HG03565 (cell line): ENCODE results near the gene SLC6A4.

Experiments used
- ATAC-seq: cut with Tn5 transposase; IDR thresholded peaks from one replicate; pipeline ENCODE4 v1.9.1; 2021; ENCODE audit warnings: mild to moderate bottlenecking, moderate library complexity; ENCODE audit not compliant: unreplicated experiment

The SLC6A4 gene

DNA sequence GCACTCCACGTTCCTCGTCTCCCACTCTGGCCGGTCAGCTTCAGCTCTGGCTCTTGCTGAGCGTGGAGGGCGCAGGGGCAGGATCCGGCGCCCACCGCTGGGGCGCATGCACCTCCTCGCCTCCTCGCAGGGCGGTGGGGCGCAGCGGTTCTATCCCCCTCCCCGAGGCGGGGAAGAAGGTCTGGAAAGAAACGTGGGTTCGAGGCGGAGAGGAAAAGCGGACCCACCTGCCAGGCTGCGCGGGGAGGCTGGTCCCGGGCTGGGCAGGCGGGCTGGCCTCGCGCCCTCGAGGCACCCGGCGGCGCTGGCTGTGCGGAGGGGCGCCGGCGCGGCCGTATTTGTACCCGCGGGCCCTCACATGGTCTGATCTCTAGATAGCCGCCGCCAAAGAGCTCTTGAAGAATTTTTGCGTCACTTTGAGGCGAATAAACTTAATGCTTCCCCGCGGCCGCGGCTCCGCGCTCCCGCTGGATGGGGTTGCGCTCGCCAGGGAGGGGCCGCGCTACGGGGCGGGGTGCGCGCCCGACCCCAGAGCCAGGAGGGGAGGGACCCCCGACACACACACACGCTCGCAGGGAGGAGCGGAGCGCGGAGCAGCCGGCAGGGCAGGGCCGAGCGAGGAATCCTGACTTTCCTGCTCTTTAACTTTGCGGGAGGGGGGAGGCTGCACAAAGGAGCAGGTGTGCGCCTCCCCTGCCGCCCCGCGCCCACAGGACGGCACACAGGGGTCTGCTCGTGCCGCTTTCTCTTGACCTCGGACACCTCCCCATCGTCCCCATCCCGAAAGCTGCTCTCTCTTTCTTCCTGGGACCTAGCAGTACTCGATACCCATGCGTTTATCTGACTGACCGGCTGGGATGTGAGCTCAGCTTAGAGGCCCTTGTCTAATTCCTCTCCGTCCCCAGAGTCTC lies at the start of gene SLC6A4:
SLC6A4 (minus strand) TSS at position 312 of the 911 bp plus-strand sequence. CDS start 13,739 bp downstream, outside the sequence.
- ATAC-seq: no peak

DNA sequence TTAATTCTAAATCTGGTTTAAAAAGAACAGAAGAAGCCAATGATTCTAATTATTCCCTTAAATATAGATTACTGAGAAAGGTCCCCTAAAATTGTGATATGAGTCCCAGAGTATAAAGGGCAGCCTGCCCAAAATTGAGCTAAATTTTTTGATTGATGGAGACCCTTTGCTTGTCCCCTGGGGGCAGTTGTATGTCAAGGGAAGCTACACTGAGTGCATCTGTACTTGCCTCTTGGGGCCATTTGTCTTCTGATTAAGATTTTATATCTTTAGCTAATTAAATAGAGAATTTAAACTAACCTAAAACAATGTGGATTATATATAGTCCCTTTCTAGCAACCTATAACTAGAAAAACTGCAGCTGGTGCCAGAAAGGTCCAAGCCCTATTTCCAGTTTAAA lies 43.7 kb upstream of the SLC6A4 start:
- no peak for ATAC-seq

DNA sequence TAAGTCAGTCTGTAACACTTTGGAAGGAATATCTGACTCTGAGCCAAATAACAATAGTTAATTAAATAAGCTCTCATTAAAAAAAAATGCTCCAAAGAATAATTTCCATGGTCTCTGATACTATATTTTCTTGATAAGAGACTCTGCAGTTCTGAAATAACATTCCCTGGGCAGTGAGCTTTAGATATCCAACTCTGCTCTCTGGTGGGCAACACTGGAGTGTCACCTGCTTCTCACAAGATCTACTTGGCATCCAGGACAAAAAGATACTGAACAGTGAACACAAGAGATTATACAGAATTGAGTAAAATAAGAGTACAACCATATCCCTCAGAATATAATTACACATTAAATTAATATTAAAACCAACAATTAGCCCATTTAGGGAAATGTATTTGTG lies 42.5 kb upstream of the SLC6A4 start:
- no peak for ATAC-seq

DNA sequence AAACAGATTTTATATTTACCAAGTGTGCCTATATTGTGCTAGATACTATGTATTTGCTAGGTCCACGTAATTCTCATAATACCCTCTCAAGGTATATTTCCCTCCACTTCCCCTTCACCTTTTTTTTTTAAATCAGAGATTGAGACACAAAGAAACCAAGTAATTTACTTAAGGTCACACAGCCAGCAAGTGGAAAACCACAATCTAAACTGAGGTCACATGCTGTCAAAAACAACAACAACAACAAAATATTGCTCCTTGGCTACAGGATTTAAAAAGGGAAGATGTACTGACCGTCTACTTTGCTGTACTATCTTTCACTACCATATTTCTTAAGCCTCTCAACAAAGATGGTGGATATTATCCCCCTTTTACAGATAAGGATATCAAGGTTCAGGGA lies 40.4 kb upstream of the SLC6A4 start:
- no peak for ATAC-seq

DNA sequence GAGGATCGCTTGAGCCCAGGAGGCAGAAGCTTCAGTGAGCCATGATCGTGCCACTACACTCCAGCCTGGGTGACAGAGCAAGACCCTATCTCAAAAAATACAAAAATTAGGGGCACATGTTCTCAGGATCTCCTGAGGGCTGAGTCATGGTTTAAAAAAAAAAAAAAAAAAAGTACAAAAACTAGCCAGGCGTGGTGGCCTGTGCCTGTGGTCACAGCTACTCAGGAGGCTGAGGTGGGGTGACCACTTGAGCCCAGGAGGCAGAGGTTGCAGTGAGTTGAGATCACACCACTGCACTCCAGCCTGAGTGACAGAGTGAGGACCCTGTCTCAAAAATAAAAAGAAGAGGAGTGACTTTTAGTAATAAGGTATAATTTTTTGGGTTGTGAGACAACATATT lies 39.4 kb upstream of the SLC6A4 start:
- ATAC-seq: no peak

DNA sequence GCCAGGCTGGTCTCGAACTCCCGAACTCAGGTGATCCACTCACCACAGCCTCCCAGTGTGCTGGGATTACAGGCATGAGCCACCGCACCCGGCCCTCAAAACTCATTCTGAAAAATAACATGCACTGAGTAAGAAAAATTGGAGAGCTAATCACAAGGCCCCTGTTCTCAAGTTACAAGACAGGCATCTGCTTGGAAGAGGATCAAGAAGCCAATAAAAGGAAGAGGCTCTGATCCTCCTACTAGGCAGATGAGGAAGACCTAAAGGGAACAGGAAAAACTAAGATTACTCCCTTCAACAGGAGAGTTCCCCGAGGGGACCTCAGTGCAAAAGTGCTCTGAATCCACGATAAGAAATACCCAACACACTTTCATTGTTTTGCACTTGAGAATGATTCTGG lies 37.9 kb upstream of the SLC6A4 start:
- no peak for ATAC-seq

DNA sequence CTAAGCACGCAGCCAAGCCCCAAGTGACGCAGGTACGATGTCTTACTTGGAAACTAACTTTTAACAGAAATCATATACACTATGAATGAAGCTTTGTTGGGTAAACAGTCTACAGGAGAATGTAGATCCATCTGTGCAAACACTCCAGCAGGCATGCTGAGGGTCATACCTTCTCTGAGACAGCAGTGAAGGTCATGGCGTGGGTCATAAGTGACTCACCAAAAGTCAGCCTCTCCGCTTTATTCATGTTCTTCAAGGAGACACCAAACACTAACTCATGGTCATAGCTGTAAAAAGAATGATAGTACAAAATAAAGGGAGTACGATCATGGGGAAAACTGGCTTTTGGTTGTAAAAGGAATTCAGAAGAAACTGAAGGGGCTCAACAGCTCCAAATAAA lies 35.6 kb upstream of the SLC6A4 start:
- ATAC-seq: no peak

DNA sequence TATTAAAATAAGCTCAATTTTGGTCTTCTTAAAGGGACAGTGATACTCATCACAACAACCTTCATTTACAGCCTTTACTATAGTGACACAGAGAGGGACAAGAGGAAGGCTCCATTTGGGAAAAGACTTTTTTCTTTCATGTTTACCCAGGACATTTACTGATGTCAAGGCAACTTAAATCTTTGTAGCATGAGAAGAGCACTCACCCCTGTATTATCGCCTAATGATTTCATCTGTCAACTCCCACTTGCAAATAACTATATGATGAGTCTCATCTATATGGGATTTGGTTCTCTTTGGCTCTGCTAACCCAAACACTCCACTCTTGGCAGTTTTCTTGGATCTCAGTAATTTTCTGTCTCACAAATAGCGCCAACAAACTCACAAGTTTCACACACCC lies 32.1 kb upstream of the SLC6A4 start:
- ATAC-seq: no peak

DNA sequence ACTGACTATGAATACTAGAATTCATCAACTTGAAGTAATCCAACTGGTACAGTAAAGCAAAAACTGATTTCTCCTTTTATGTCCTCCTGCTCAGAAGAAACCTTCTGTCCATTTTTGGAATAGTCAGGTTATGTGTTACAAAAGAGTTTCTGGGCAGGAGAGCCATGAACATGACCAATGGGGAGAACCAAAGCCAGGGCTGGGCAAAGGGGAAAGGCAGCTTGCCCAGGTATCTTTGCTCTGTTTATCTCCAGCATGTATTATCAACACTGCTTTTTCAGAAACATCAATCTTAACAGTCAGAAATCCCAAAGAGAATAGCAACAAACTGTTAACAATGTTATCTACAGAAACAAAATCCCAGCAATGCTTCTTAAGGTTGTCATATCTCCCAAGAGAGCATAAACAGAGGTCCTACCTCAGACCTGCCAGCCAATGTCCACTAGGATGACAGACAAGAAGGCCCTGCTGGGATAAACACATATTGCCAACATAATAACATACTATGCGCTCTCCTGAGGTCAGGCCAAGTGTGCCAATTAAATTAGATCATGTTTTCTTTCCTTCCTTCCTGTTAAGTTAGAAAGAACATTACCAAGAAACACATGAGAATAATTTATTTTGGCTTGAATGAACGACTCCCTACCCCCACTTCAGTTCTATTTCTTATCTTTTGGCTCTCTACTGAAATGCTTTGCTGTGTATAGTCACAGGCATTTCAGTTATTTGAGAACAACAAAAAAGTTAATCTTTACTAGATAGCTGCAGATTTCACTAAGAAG lies 28.2 kb upstream of the SLC6A4 start:
- ATAC-seq: no peak

DNA sequence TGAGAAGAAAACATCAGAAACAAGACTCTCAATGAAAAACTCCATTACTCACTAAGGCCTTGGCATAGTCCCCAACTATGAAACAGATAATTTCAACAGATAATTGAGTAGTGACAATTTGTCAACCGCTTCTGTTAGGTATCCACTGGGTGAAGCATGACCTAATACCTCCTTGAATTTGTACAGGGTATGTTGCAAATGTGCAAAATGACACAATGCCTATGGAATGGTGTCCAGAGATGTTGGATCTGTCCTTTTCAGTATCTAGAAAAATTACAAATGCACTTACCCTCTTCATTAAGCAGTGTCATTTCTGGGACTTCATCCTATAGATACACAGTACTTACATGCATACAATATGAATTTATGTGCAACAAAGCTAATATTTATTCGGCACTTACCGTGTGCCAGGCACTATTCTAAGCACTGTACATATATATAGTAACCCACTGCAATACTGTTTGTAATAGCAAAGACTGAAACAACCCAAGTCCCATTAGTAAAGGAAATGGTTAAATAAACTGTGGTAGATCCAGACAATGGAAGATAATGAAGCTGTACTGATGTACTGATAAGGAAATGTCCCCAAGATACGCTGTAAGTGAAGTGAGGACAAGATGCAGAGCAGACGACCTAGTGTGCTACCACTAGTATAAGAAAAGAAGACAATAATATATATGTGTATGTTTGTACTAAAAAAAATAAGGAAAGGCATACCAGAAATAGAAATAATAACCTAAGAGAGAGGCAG lies 21.4 kb upstream of the SLC6A4 start:
- ATAC-seq: no peak

DNA sequence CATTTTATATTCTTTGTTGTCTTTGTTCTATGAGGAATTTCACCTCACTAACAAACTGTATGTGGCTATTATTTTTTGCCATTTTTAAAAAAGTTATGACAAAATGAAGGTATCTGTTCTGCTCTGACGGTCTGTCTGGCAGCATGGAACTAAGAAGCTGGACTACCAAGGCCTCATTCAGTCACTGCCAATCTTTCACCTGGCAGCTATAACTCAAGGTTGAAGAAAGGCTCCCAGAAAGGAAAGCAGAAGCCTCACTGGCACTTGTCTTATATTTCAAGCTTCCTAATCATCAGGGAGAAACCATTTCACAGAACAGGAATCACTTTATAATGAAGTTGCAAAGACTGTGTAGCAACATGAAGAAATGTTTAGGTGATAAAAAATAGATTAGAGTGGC lies 18.7 kb upstream of the SLC6A4 start:
- ATAC-seq: no peak

DNA sequence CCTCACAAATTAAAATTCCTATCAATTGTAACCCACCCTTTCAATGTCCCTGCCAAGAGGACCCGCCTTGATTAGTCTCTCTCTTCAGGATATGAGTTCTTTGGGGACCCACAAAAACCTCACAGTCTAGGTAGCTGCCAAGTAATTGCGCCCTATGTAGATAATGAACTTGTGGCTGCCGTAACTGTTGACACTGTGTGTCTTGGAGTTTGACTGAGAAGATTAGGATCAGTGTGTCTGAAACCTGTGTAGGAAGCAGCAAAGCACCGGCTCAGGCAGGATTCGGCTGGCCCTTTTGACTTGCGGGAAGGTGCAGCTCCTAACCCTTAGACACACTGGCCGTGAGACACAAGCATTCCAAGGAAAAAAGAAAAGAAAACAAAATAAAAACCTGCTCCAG lies 17.8 kb upstream of the SLC6A4 start:
- ATAC-seq: no peak

DNA sequence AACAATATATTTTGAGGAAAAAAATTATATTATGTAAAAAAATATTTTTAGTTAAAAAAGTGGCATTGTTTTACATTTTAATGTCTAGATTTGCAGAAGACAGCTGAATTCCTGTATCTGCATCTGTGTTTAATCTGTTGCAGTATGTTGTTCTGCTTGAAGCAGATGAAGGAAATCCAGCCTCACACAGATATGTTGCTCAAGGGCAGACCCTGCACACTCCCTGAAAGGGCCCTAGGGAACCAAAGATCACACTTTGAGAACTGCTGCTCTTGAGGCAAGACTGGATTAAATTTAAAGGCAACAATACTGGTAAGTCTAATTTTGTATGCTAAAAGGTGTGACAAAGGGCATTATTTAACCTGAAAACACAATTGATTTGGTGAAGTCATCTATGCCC lies 16.4 kb upstream of the SLC6A4 start:
- ATAC-seq: no peak

DNA sequence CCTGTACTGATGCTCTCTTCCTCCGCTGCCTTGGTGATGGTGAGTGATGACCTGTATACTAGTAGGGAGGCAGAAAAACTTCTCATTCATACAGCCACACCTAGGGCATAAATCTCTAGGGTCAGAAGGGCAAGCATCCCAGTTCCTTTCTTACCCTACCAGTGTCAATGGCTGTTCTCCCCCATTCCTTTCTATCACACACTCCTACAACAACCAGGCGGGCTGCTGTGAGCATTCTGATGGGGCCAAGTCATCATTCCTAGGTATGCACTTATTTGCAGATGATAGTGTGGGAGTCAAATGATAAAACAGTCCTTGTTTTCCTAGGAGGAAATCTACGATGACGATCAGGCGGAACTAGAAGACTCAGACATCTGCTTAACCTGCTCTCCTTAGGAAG lies 14.0 kb upstream of the SLC6A4 start:
- no peak for ATAC-seq

DNA sequence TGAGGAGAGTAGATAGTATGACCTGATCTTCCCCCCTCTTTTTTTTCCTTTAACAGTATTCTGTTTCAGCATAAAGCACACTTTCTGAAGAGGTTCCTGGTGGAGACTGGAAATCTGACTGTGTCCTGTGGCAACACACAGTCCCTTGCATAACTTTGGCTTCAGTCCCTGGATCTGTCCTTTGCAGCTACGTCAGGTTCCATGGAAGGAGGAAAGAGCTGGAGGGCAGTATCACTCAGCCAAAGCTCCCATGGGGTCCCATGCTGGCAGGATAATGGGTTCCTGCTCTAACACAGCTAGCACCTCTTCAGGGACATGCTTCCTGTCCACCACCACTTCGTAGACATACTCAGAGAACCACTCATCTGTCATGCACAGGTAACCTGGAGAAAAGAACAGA lies 13.3 kb upstream of the SLC6A4 start:
- no peak for ATAC-seq

DNA sequence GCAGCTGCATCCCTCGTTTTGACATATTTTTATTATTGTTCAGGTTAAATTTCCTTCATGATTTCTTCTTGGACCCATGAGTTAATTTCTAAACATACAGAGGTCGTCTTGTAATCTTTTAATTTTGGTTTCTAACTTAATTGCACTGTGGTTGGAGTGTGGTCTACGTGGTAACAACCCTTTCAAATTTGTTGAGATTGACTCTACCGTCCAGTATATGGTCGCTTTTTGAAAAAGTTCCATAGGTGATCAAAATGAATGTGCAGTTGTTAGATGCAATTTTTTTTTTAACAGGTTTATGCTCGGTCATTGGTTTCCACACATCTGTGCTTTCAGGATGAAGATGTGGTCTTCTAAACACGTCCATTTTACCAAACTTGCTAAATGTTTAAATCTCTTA lies 11.0 kb upstream of the SLC6A4 start:
- no peak for ATAC-seq

DNA sequence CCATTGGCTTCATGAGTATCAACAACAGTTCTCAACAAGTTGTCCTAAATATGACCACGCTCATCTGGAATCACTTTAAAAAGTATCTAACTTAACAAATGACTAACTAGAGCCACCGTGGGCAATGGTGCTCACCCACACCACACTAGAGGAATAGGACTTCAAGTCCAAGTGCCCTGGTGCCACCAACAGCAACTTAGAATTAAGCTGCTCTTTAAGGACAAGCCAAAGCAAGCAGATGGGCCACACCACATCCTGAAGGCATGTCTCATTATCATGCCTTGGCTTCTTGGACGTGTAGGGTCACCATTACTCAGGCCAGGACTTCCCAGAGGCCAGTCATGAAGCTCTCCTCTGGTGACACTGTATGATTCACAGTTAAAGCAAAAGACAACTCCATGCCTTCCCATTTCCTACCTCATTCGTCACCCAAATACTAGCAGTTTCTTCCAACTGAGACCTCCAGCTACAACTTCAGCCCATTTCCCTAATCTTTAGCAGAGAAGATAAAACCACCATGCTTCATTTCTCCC lies 9.4 kb upstream of the SLC6A4 start:
- no peak for ATAC-seq

DNA sequence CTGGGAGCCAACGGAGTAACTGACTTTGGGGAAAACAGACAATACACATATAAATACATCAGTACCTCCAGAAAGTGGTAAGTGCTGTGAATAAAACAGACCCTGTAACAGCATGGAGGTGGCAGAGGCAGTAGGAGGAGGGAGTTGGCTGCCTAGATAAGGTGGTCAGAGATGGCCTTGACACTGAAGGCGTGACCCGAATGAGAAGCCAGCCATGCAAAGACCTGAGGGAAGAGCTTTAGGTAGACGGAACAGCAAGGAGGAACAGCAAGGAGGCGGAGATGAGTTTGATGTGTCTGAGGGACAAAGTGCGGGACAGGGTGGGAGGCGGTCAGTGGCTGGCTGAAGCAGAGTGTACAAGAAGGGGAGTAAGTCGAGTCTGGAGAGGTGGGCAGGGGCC lies 8.1 kb upstream of the SLC6A4 start:
- ATAC-seq: no peak

DNA sequence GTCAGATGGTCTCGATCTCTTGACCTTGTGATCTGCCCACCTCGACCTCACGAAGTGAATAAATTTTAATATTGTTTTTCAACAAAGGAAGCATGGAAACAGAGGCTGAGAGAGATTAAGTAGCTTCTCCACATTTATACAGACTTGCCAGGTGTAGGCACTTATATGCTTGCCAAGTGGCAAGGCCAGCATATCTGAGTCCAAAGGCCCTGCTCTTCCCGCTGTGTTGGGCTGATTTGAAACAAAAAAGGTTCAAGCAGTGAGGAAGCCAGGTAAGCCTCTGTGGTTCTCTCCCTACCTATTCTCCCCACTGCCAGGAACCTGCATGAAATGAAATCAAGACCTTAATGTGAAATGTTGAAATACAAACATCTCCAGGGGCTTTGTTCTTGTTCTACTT lies 7.5 kb upstream of the SLC6A4 start:
- no peak for ATAC-seq

DNA sequence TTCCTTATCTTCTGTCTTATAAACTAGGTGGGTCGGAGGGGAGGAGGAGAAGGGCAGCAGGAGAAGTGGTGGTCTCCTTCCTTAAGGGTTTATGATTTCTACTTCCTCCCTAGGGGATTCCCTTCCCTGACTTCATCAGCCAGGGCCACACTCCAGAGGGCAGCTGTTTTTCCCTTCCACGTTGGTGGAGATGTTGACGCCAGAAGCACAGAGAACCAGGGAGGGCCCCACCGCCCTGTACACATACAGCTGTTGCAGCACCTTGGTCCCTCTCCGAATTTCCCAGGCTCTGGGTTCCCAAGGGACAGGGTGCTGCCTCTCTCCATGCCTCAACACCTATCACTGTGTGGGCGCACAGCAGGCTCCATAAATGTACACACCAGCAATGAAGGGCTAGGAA lies 5.6 kb upstream of the SLC6A4 start:
- ATAC-seq: no peak

DNA sequence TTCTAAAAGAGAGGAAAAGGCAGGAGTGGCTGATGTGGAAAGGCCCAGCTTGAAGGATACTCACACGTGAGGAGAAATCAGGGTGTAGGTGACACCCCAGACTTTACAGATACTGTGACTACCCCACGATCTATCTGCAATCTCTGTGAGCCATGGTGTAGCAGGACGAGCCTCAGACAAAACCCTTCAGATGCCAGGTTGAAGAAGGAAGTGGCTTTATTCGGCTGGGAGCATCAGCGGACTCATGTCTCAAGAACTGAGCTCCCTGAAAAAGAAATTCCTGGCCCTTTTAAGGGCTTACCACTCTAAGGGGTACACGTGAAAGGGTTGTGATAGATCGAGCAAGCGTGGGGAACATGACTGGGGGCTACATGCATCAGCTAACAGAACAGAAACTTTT lies 4.7 kb upstream of the SLC6A4 start:
- ATAC-seq: no peak
